Stimulated activated CD4-positive, alpha-beta T cell treated with anti-CD3 and anti-CD28 coated beads, TNF-alpha, amount 100 ng/mL, for 48 hours (primary cell): Measurements from ENCODE around the gene TNFRSF21.
"Not testable (repeated sequence)": the region's sequence is repeated elsewhere in the genome, so short reads cannot be mapped to it uniquely, and the experiment has no call there.

Source experiments
- DNase-seq, 3 donors: peaks; one replicate each; pipeline ENCODE4 v3.0.0-alpha.2; 2020; ENCODE audit warnings: low read depth in 3 of 3

TNFRSF21 gene

GRCh38 chr6:47223251-47223650 lies 86.5 kb downstream of the TNFRSF21 start:
- not testable (repeated sequence) for DNase-seq

- no peak for DNase-seq
Measured at GRCh38 chr6:47221565-47221964, 88.1 kb downstream of the TNFRSF21 start.

GRCh38 chr6:47209632-47210031 lies 100.1 kb downstream of the TNFRSF21 start:
- no peak for DNase-seq

- DNase-seq: no peak
Measured at GRCh38 chr6:47207261-47207660, 102.4 kb downstream of the TNFRSF21 start.

GRCh38 chr6:47206626-47207025 lies 103.1 kb downstream of the TNFRSF21 start:
- DNase-seq: no peak

- no peak for DNase-seq
Measured at GRCh38 chr6:47203938-47204611, 105.6 kb downstream of the TNFRSF21 start.

GRCh38 chr6:47203266-47203937 lies 106.3 kb downstream of the TNFRSF21 start:
- no peak for DNase-seq

- no peak for DNase-seq
Measured at GRCh38 chr6:47202644-47203205, 107.0 kb downstream of the TNFRSF21 start.

GRCh38 chr6:47200536-47201334 lies 109.0 kb downstream of the TNFRSF21 start:
- DNase-seq: no peak

GRCh38 chr6:47197682-47198640 lies 111.7 kb downstream of the TNFRSF21 start:
- no peak for DNase-seq

GRCh38 chr6:47196113-47196512 lies 113.6 kb downstream of the TNFRSF21 start:
- DNase-seq: no peak

GRCh38 chr6:47195011-47195650 lies 114.6 kb downstream of the TNFRSF21 start:
- DNase-seq: no peak

GRCh38 chr6:47188588-47189021 lies 121.1 kb downstream of the TNFRSF21 start:
- no peak for DNase-seq

GRCh38 chr6:47187893-47188587 lies 121.7 kb downstream of the TNFRSF21 start:
- no peak for DNase-seq

- no peak for DNase-seq
Measured at GRCh38 chr6:47187113-47187512, 122.6 kb downstream of the TNFRSF21 start.

- no peak for DNase-seq
Measured at GRCh38 chr6:47182291-47182957, 127.3 kb downstream of the TNFRSF21 start.

- DNase-seq: no peak
Measured at GRCh38 chr6:47181681-47182080, 128.0 kb downstream of the TNFRSF21 start.
